B cell (primary cell): ENCODE data around the gene MAML3.

Experiments
- CTCF ChIP-seq: fragments of 200-600 bp; IDR thresholded peaks from one replicate; pipeline ENCODE4 v1.8.0; 2022; ENCODE audit warnings: antibody characterized with exemption, mild to moderate bottlenecking
- EZH2 ChIP-seq: IDR thresholded peaks from 2 replicates; pipeline ENCODE4 v1.6.1; 2012; ENCODE audit warnings: borderline replicate concordance, low read depth, mild to moderate bottlenecking, moderate library complexity, low read length; ENCODE audit not compliant: insufficient read depth, poor library complexity, severe bottlenecking

- TF ChIP-seq CTCF (no peak), EZH2 (no peak)
These were observed 241.5 kb downstream of the MAML3 start for GRCh38 chr4:139912445-139912844.
